Activated T-helper 17 cell treated with anti-CD3 and anti-CD28 coated beads, Interleukin-2, amount 50 U/mL, for 72 hours (primary cell): ENCODE measurements around the gene CORO1A. TPM values are rescaled to one million over a fixed set of nuclear protein-coding genes. Genes with fewer than 3 reads are reported as not detected.
A peak's percentile ranks its signal among the peaks of the same experiment; 100 is the strongest.
"Not testable (repeated sequence)": the region's sequence is repeated elsewhere in the genome, so short reads cannot be mapped to it uniquely, and the experiment has no call there.

Source experiments
- ATAC-seq: fragments of 150-1000 bp; cut with Tn5 transposase; replicated peaks from 2 replicates; pipeline ENCODE4 v1.10.0; 2021; ENCODE audit warnings: mild to moderate bottlenecking, moderate library complexity
- H3K27ac Mint-ChIP-seq: one replicate; pipeline ENCODE4 v1.8.0; 2022; ENCODE audit warnings: mixed read lengths
- H3K27me3 Mint-ChIP-seq: one replicate; pipeline ENCODE4 v1.8.0; 2022; ENCODE audit warnings: mixed read lengths
- H3K36me3 Mint-ChIP-seq: one replicate; pipeline ENCODE4 v1.8.0; 2022; ENCODE audit warnings: low read depth, mild to moderate bottlenecking, mixed read lengths
- H3K4me1 Mint-ChIP-seq: one replicate; pipeline ENCODE4 v1.8.0; 2022; ENCODE audit warnings: mixed read lengths
- H3K4me3 Mint-ChIP-seq: one replicate; pipeline ENCODE4 v1.8.0; 2022; ENCODE audit warnings: mild to moderate bottlenecking, mixed read lengths
- H3K9me3 Mint-ChIP-seq: one replicate; pipeline ENCODE4 v1.8.0; 2022; ENCODE audit warnings: mixed read lengths
- total RNA-seq, 2 donors: library from RNA; stranded (reverse); gene quantifications; one replicate each; pipeline ENCODE4 v1.2.3, GENCODE V29; 2022

CORO1A gene
- total RNA-seq, 2 donors from 2014 or later: 649 to 1,196 TPM

GRCh38 chr16:30185683-30186421 is 2.5 kb downstream of the CORO1A start:
- Mint-ChIP-seq H3K27me3 (no peaks in the 10 kb centered on the region), H3K4me3 (peak overlapping the region; percentile 97), H3K9me3 (no peaks in the 10 kb centered on the region), H3K4me1 (peaks cover 12% of the 10 kb centered on the region), H3K27ac (peak overlapping the region; percentile 95), H3K36me3 (peaks cover 60% of the 10 kb centered on the region)
- ATAC-seq: peak; percentile 44

- H3K4me1 Mint-ChIP-seq: peaks cover 12% of the 10 kb centered on the region
- no peaks in the 10 kb centered on the region for H3K27me3 Mint-ChIP-seq
- peaks cover 60% of the 10 kb centered on the region for H3K36me3 Mint-ChIP-seq
These were observed 3.0 kb downstream of the CORO1A start for GRCh38 chr16:30186444-30186781.

DNA sequence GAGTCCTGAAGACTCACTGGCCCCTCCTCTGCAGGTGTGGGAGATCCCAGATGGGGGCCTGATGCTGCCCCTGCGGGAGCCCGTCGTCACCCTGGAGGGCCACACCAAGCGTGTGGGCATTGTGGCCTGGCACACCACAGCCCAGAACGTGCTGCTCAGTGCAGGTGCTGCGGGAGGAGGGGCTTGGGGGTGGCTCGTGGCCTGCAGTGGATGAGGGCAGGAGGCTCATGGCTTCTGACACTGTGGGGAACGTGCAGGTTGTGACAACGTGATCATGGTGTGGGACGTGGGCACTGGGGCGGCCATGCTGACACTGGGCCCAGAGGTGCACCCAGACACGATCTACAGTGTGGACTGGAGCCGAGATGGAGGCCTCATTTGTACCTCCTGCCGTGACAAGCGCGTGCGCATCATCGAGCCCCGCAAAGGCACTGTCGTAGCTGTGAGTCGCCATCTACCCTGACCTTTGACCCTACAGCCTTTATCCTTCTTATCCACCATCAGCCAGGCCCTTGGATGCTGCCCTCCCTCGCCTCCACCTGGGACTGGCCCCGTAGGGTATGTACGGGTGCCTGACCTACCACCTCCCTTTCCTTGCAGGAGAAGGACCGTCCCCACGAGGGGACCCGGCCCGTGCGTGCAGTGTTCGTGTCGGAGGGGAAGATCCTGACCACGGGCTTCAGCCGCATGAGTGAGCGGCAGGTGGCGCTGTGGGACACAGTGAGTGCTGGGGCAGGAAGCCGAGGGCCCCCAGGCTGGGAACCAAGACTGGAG is 3.6 kb downstream of the CORO1A start:
- H3K4me1 Mint-ChIP-seq: peaks cover 12% of the 10 kb centered on the region
- H3K27me3 Mint-ChIP-seq: no peaks in the 10 kb centered on the region
- no peaks in the 10 kb centered on the region for H3K9me3 Mint-ChIP-seq
- H3K36me3 Mint-ChIP-seq: peaks cover 60% of the 10 kb centered on the region
- H3K27ac Mint-ChIP-seq: peak overlapping the region; percentile 95
- H3K4me3 Mint-ChIP-seq: peak overlapping the region; percentile 97
- ATAC-seq: peak; percentile 15

More at GRCh38 chr16:30186444-30186781, 3.0 kb downstream of the CORO1A start:
- no peak for ATAC-seq
- peak overlapping the region; percentile 97 for H3K4me3 Mint-ChIP-seq
- H3K27ac Mint-ChIP-seq: peak overlapping the region; percentile 95
- H3K9me3 Mint-ChIP-seq: no peaks in the 10 kb centered on the region

GRCh38 chr16:30187556-30187865 is 4.1 kb downstream of the CORO1A start:
- H3K27me3 Mint-ChIP-seq: no peaks in the 10 kb centered on the region
- H3K36me3 Mint-ChIP-seq: peaks cover 56% of the 10 kb centered on the region
- no peak for ATAC-seq
- H3K4me1 Mint-ChIP-seq: peaks cover 7% of the 10 kb centered on the region
- H3K27ac Mint-ChIP-seq: peak overlapping the region; percentile 95
- no peaks in the 10 kb centered on the region for H3K9me3 Mint-ChIP-seq
- peak overlapping the region; percentile 97 for H3K4me3 Mint-ChIP-seq

DNA sequence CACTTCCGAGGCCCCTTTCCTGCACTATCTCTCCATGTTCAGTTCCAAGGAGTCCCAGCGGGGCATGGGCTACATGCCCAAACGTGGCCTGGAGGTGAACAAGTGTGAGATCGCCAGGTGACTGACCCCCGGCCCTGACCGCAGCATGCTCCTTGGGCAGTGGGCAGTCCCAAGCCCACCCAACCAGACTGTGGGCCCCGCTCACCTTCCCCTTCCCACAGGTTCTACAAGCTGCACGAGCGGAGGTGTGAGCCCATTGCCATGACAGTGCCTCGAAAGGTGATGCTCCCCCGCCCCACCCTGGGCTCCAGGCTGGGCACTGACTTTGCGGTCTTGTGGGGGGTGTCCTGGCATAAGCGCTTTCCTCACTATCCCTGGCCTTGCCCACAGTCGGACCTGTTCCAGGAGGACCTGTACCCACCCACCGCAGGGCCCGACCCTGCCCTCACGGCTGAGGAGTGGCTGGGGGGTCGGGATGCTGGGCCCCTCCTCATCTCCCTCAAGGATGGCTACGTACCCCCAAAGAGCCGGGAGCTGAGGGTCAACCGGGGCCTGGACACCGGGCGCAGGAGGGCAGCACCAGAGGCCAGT is 4.7 kb downstream of the CORO1A start:
- H3K27ac Mint-ChIP-seq: no peak overlapping the region
- H3K4me1 Mint-ChIP-seq: peaks cover 7% of the 10 kb centered on the region
- H3K4me3 Mint-ChIP-seq: peak overlapping the region; percentile 97
- no peaks in the 10 kb centered on the region for H3K27me3 Mint-ChIP-seq
- H3K36me3 Mint-ChIP-seq: peaks cover 53% of the 10 kb centered on the region
- no peaks in the 10 kb centered on the region for H3K9me3 Mint-ChIP-seq
- no peak for ATAC-seq

DNA sequence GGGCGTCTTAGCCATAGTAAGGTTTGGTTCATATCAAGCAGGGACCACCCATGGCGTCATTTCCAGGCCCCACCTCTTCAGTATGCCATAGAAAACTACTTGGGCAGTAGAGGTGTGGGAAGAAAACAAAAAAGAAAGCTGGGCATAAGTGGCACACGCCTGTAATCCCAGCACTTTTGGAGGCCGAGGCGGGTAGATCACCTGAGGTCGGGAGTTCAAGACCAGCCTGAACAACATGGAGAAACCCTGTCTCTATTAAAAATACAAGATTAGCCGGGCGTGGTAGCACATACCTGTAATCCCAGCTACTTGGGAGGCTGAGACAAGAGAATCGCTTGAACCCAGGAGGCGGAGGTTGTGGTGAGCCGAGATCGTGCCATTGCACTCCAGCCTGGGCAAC is 7.8 kb downstream of the CORO1A start:
- H3K4me1 Mint-ChIP-seq, H3K27ac Mint-ChIP-seq, ATAC-seq, H3K9me3 Mint-ChIP-seq, H3K4me3 Mint-ChIP-seq, H3K27me3 Mint-ChIP-seq: not testable (repeated sequence)
- H3K36me3 Mint-ChIP-seq: peaks cover 22% of the 10 kb centered on the region

DNA sequence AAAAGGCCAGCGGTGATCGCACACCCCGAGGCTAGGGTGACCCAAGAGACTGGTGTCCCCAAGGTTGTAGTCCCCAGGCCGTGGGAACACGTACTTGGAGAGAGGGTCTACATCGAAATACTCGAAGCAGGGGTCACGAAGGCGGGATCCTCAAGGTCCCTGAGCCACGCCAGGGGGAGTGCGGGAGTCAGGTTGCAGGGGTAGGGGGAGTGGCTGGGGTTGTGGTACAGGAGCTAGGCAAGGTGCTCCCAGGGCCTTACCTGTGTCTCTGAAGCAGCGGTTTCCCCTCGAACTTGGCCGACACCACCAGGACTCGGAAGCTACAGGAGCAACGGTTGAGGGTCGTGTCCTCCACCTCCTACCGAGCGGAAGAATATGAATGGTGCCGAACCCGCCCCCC is 9.7 kb downstream of the CORO1A start:
- H3K36me3 Mint-ChIP-seq, H3K4me3 Mint-ChIP-seq, H3K9me3 Mint-ChIP-seq, H3K27me3 Mint-ChIP-seq, H3K27ac Mint-ChIP-seq, H3K4me1 Mint-ChIP-seq: not testable (repeated sequence)
- ATAC-seq: peak; percentile 7

- H3K4me3 Mint-ChIP-seq, H3K9me3 Mint-ChIP-seq, H3K27ac Mint-ChIP-seq, H3K36me3 Mint-ChIP-seq, H3K27me3 Mint-ChIP-seq, H3K4me1 Mint-ChIP-seq: not testable (repeated sequence)
- ATAC-seq: peak; percentile 91
These were observed 10.2 kb downstream of the CORO1A start, which contains the start of the genes BOLA2B and SLX1A for GRCh38 chr16:30193615-30194014. BOLA2B (minus strand) TSS chr16:30193666; CDS start chr16:30193595, 71 bp downstream. SLX1A (plus strand) TSS chr16:30193875; CDS start chr16:30194085, 210 bp downstream.

DNA sequence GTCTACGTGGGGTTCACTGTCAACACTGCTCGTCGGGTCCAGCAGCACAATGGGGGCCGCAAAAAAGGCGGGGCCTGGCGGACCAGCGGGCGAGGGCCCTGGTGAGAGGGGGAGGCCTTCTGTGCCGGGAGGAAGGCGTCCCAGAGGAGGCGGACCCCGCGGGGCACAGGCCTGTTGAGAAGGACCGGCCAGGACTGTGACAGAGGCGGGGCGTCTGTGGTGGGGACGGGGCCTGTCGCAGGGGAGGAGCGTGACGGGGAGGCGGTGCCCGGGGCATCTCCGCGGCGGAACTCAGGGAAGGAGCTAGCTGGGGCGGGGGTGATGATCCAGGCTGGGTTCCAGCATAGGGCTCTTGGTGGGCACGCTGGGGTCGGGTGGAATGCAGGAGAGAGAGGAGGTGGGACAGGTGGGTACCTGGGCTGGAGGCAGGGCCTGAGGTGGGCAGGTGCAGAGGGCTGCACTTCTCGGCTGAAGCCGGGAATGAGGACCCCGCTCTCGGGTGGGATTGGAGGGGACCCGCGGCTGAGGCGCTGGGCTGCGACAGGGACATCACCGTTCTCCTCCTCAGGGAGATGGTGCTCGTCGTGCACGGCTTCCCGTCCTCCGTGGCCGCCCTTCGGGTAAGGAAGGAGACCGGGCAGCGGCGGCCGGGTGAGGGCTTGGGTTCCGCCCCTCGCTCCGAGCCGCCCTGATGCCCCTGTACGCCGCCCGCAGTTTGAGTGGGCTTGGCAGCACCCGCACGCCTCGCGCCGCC is 10.9 kb downstream of the CORO1A start:
- not testable (repeated sequence) for H3K4me3 Mint-ChIP-seq, H3K27ac Mint-ChIP-seq, H3K9me3 Mint-ChIP-seq, H3K27me3 Mint-ChIP-seq, H3K4me1 Mint-ChIP-seq, H3K36me3 Mint-ChIP-seq
- ATAC-seq: peak; percentile 82

DNA sequence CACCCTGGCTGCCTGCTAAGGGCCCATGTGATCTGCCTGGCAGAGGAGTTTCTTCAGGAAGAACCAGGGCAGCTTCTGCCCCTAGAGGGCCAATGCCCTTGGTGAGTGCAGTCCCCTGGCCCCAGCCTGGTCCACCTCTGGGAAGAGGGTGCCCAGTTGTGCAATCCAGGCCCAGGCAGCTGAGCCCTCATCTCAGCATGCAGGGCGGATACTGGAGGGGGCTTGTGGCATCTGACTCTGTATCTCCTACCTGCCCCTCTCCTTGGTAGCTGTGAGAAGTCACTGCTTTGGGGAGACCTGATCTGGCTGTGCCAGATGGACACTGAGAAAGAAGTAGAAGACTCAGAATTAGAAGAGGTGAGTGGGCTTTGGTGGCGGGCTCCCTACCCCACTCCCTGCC is 13.6 kb downstream of the CORO1A start:
- not testable (repeated sequence) for H3K9me3 Mint-ChIP-seq, H3K27me3 Mint-ChIP-seq, H3K4me3 Mint-ChIP-seq, H3K27ac Mint-ChIP-seq, H3K4me1 Mint-ChIP-seq, H3K36me3 Mint-ChIP-seq, ATAC-seq

DNA sequence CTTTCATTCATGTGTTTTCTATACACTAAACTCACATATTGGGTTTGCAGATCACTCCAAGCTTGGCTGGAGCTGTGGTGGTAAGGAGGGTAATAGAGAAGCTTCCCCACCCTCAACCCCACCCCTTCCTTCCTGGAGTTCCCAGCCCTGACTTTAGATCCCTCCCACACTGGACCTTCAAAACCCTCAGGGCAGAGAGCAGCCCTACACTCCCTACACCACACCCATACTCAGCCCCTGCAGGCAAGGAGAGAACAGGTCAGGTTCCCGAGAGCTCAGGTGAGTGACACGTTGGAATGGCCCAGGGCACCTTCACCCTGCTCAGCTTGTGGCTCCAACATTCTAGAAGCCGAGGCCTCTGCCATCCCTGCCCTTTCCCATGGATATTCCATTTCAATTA is 15.6 kb downstream of the CORO1A start, which contains the start of gene SULT1A3:
SULT1A3 (plus strand) TSS at position 207 of the 400 bp plus-strand sequence. CDS start 1,474 bp downstream, outside the sequence.
- not testable (repeated sequence) for H3K27me3 Mint-ChIP-seq, H3K27ac Mint-ChIP-seq, H3K4me1 Mint-ChIP-seq, H3K36me3 Mint-ChIP-seq, H3K4me3 Mint-ChIP-seq, ATAC-seq, H3K9me3 Mint-ChIP-seq

- H3K4me3 Mint-ChIP-seq, H3K9me3 Mint-ChIP-seq, H3K27ac Mint-ChIP-seq, ATAC-seq, H3K27me3 Mint-ChIP-seq, H3K36me3 Mint-ChIP-seq, H3K4me1 Mint-ChIP-seq: not testable (repeated sequence)
These were observed 16.4 kb downstream of the CORO1A start for GRCh38 chr16:30199608-30200343.

- H3K36me3 Mint-ChIP-seq, H3K4me1 Mint-ChIP-seq, H3K27me3 Mint-ChIP-seq, H3K27ac Mint-ChIP-seq, H3K9me3 Mint-ChIP-seq, H3K4me3 Mint-ChIP-seq: not testable (repeated sequence)
- peak; percentile 73 for ATAC-seq
These were observed 22.3 kb downstream of the CORO1A start for GRCh38 chr16:30205541-30206236.
